Epithelial cell of esophagus (primary cell): ENCODE measurements around the gene RASD1.

Experiments
- DNase-seq: peaks from one replicate; pipeline ENCODE4 v3.0.0; 2010; ENCODE audit warnings: low read depth
- H3K4me3 ChIP-seq: 2 replicates; pipeline ENCODE4 v1.5.1; 2011; ENCODE audit warnings: mild to moderate bottlenecking, low read length, control low read depth
- CTCF ChIP-seq: IDR thresholded peaks from 2 replicates; pipeline ENCODE4 v1.5.1; 2011; ENCODE audit warnings: low read depth, mild to moderate bottlenecking, low read length, control low read depth, inconsistent platforms; ENCODE audit not compliant: insufficient read depth; ENCODE audit errors: missing control alignments

RASD1 gene

GRCh38 chr17:17508646-17509591, 12.7 kb upstream of the RASD1 start:
- TF ChIP-seq CTCF: no peak
- DNase-seq: no peak
- no peak overlapping the region for H3K4me3 ChIP-seq

- no peak for DNase-seq
- no peak overlapping the region for H3K4me3 ChIP-seq
- TF ChIP-seq CTCF: no peak
Observed at GRCh38 chr17:17508019-17508535, 11.9 kb upstream of the RASD1 start.

- H3K4me3 ChIP-seq: no peak overlapping the region
- DNase-seq: no peak
- no peak for TF ChIP-seq CTCF
Observed at GRCh38 chr17:17507465-17508011, 11.3 kb upstream of the RASD1 start.

- TF ChIP-seq CTCF: no peak
- DNase-seq: no peak
- no peak overlapping the region for H3K4me3 ChIP-seq
Observed at GRCh38 chr17:17506893-17507464, 10.8 kb upstream of the RASD1 start.

GRCh38 chr17:17506181-17506741, 10.1 kb upstream of the RASD1 start:
- H3K4me3 ChIP-seq: no peak overlapping the region
- TF ChIP-seq CTCF: no peak
- DNase-seq: no peak

- DNase-seq: no peak
- no peak for TF ChIP-seq CTCF
- no peak overlapping the region for H3K4me3 ChIP-seq
Observed at GRCh38 chr17:17505610-17506171, 9.5 kb upstream of the RASD1 start.
